Suprapubic skin (tissue), 4 donors: Measurements from ENCODE around the gene NDUFV2. TPM values are rescaled to one million over a fixed set of nuclear protein-coding genes. Genes with fewer than 3 reads are reported as not detected.
A peak's percentile ranks its signal among the peaks of the same experiment; 100 is the strongest.

ENCODE experiments used
- DNase-seq, 2 donors: peaks; one replicate each; pipeline ENCODE4 v3.0.0-alpha.2; 2019; ENCODE audit warnings: low spot score in 2 of 2
- H3K27ac ChIP-seq: fragments of 200-600 bp; sonication (generic); one replicate; pipeline ENCODE4 v1.5.1; 2019
- H3K27me3 ChIP-seq: fragments of 200-600 bp; sonication (generic); one replicate; pipeline ENCODE4 v1.5.1; 2019
- H3K36me3 ChIP-seq: fragments of 200-600 bp; sonication (generic); one replicate; pipeline ENCODE4 v1.5.1; 2019
- H3K4me1 ChIP-seq: fragments of 200-600 bp; sonication (generic); one replicate; pipeline ENCODE4 v1.5.1; 2019
- H3K4me3 ChIP-seq: fragments of 200-600 bp; sonication (generic); one replicate; pipeline ENCODE4 v1.5.1; 2019; ENCODE audit warnings: mild to moderate bottlenecking
- H3K9me3 ChIP-seq: fragments of 200-600 bp; sonication (generic); one replicate; pipeline ENCODE4 v1.5.1; 2019
- EP300 ChIP-seq: sonication (generic); formaldehyde crosslinking; IDR thresholded peaks from one replicate; pipeline ENCODE4 v1.6.1; 2017; ENCODE audit warnings: antibody characterized with exemption
- POLR2A ChIP-seq, 2 donors: fragments of 450-650 bp; IDR thresholded peaks; one replicate each; pipeline ENCODE4 v1.6.1; 2017; ENCODE audit warnings: antibody characterized with exemption in 2 of 2, mild to moderate bottlenecking in 2 of 2, moderate library complexity in 2 of 2
- POLR2AphosphoS5 ChIP-seq, 3 donors: sonication (generic); formaldehyde crosslinking; IDR thresholded peaks; one replicate each; pipeline ENCODE4 v1.6.1; 2017; ENCODE audit warnings: antibody characterized with exemption in 3 of 3
- WGBS: methylation state at CpG from one replicate; pipeline ENCODE4 v1.1.5; 2018; 5-methylcytosine and 5-hydroxymethylcytosine counted together
- total RNA-seq, 4 donors: library from RNA; depleted of rRNA; stranded (reverse); fragments of >200 nt; gene quantifications; one replicate each; pipeline ENCODE4 v1.1.0, GENCODE V29; 2016
- TF ChIP-seq, protein P1 (sequence below), 2 donors: fragments of 200-600 bp in 1 of 2; fragments of 450-650 bp in 1 of 2; sonication (generic) in 1 of 2; IDR thresholded peaks; one replicate each; pipeline ENCODE4 v1.5.1; 2016 to 2019; ENCODE audit warnings: antibody characterized with exemption in 2 of 2, mild to moderate bottlenecking in 1 of 2, moderate library complexity in 1 of 2

The NDUFV2 gene
- total RNA-seq, 4 donors from 2014 or later: 107 to 137 (median 124) TPM

GRCh38 chr18:9117980-9118841, 15.7 kb downstream of the NDUFV2 start:
- H3K4me3 ChIP-seq: peak overlapping the region; percentile 31
- H3K4me1 ChIP-seq: peaks cover 81% of the 10 kb centered on the region
- WGBS: 24% methylated on average over 5 of the region's 5 CpGs
- H3K27me3 ChIP-seq: no peaks in the 10 kb centered on the region
- peaks cover 4% of the 10 kb centered on the region for H3K36me3 ChIP-seq
- no peaks in the 10 kb centered on the region for H3K9me3 ChIP-seq
- TF ChIP-seq POLR2A (IDR thresholded peaks at IDR 0.05) (no peak), EP300 (no peak), POLR2AphosphoS5 (IDR thresholded peaks at IDR 0.05) (no peak)
- TF ChIP-seq, protein P1, sequence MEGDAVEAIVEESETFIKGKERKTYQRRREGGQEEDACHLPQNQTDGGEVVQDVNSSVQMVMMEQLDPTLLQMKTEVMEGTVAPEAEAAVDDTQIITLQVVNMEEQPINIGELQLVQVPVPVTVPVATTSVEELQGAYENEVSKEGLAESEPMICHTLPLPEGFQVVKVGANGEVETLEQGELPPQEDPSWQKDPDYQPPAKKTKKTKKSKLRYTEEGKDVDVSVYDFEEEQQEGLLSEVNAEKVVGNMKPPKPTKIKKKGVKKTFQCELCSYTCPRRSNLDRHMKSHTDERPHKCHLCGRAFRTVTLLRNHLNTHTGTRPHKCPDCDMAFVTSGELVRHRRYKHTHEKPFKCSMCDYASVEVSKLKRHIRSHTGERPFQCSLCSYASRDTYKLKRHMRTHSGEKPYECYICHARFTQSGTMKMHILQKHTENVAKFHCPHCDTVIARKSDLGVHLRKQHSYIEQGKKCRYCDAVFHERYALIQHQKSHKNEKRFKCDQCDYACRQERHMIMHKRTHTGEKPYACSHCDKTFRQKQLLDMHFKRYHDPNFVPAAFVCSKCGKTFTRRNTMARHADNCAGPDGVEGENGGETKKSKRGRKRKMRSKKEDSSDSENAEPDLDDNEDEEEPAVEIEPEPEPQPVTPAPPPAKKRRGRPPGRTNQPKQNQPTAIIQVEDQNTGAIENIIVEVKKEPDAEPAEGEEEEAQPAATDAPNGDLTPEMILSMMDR (IDR thresholded peaks at IDR 0.05): no peak
- peak overlapping the region; percentile 96 for H3K27ac ChIP-seq
- no peak for DNase-seq

GRCh38 chr18:9120796-9121195, 18.3 kb downstream of the NDUFV2 start:
- peaks cover 15% of the 10 kb centered on the region for H3K36me3 ChIP-seq
- H3K27ac ChIP-seq: peak overlapping the region; percentile 22
- no peak for DNase-seq
- 9% methylated on average over 1 of the region's 1 CpG for WGBS
- H3K4me1 ChIP-seq: peaks cover 59% of the 10 kb centered on the region
- no peaks in the 10 kb centered on the region for H3K9me3 ChIP-seq
- no peak overlapping the region for H3K4me3 ChIP-seq
- H3K27me3 ChIP-seq: no peaks in the 10 kb centered on the region
- TF ChIP-seq POLR2AphosphoS5 (IDR thresholded peaks at IDR 0.05) (no peak), POLR2A (IDR thresholded peaks at IDR 0.05) (no peak)
- TF ChIP-seq, protein P1 (IDR thresholded peaks at IDR 0.05): no peak

- H3K9me3 ChIP-seq: no peaks in the 10 kb centered on the region
- peaks cover 35% of the 10 kb centered on the region for H3K36me3 ChIP-seq
- H3K27me3 ChIP-seq: no peaks in the 10 kb centered on the region
- H3K4me3 ChIP-seq: no peak overlapping the region
- H3K4me1 ChIP-seq: peaks cover 32% of the 10 kb centered on the region
- TF ChIP-seq, protein P1 (IDR thresholded peaks at IDR 0.05): no peak
- TF ChIP-seq POLR2AphosphoS5 (IDR thresholded peaks at IDR 0.05) (no peak), POLR2A (IDR thresholded peaks at IDR 0.05) (no peak), EP300 (no peak)
- WGBS: 95% methylated on average over 2 of the region's 2 CpGs
- DNase-seq: no peak
- H3K27ac ChIP-seq: no peak overlapping the region
These were observed 21.0 kb downstream of the NDUFV2 start for GRCh38 chr18:9123520-9123919.

DNA sequence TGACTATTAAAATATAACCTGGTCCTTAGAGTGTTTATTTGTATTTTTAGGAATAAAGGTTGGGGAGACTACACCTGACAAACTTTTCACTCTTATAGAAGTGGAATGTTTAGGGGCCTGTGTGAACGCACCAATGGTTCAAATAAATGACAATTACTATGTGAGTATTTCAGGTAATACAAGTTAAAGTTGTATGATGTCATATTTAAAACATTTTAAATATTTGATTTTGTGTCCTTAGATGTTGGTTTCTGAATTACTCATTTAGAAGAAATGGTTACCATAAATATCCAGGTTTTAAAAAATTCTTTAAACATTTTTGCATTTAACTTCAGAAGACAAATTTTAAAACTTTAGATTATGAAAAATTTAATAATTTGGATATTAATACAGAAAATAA, 22.3 kb downstream of the NDUFV2 start:
- H3K27me3 ChIP-seq: no peaks in the 10 kb centered on the region
- H3K4me3 ChIP-seq: no peak overlapping the region
- peaks cover 48% of the 10 kb centered on the region for H3K36me3 ChIP-seq
- no peaks in the 10 kb centered on the region for H3K9me3 ChIP-seq
- no peak overlapping the region for H3K27ac ChIP-seq
- WGBS: 85% methylated on average over 1 of the region's 1 CpG
- H3K4me1 ChIP-seq: peaks cover 19% of the 10 kb centered on the region
- TF ChIP-seq POLR2AphosphoS5 (IDR thresholded peaks at IDR 0.05): no peak
- DNase-seq: no peak

- TF ChIP-seq POLR2AphosphoS5 (IDR thresholded peaks at IDR 0.05) (no peak), POLR2A (IDR thresholded peaks at IDR 0.05) (no peak), EP300 (no peak)
- TF ChIP-seq, protein P1 (IDR thresholded peaks at IDR 0.05): no peak
- DNase-seq: no peak
- H3K4me1 ChIP-seq: peaks cover 4% of the 10 kb centered on the region
- no peaks in the 10 kb centered on the region for H3K9me3 ChIP-seq
- peaks cover 52% of the 10 kb centered on the region for H3K36me3 ChIP-seq
- no peak overlapping the region for H3K27ac ChIP-seq
- WGBS: 68% methylated on average over 3 of the region's 3 CpGs
- no peaks in the 10 kb centered on the region for H3K27me3 ChIP-seq
- H3K4me3 ChIP-seq: no peak overlapping the region
These were observed 23.8 kb downstream of the NDUFV2 start for GRCh38 chr18:9126337-9126736.
